AG09309 (cell line): ENCODE data around the gene VAMP4.

ENCODE experiments used
- DNase-seq: peaks from one replicate; pipeline ENCODE4 v3.0.0-alpha.2; 2010; ENCODE audit warnings: low read depth
- H3K4me3 ChIP-seq: 2 replicates; pipeline ENCODE4 v1.5.1; 2011; ENCODE audit warnings: mild to moderate bottlenecking, low read depth, low read length, moderate library complexity; ENCODE audit not compliant: control insufficient read depth
- TF ChIP-seq, protein P1 (sequence below): IDR thresholded peaks from 2 replicates; pipeline ENCODE4 v1.5.1; 2011; ENCODE audit warnings: mild to moderate bottlenecking, low read depth, low read length, inconsistent platforms; ENCODE audit not compliant: insufficient read depth, control insufficient read depth; ENCODE audit errors: missing control alignments

The VAMP4 gene

DNA sequence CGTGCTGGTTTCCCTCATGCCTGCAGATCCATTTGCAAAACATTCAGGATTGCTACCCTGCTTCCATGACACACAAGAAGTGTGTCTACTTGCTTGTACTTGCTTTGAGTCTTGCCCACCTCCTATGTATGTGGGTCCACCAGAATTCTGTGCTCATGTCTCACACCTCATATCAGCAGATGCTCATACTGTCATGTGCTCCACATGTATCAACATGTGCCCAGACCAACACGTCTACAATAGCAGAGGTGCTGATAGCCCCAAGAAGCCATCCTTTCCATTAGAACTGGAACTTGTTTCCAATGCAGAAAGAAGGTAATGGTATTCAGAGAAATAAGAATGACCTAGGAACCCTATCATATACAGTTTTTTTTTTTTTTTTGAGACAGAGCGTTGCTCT lies 61.5 kb downstream of the VAMP4 start:
- no peak overlapping the region for H3K4me3 ChIP-seq
- TF ChIP-seq, protein P1, sequence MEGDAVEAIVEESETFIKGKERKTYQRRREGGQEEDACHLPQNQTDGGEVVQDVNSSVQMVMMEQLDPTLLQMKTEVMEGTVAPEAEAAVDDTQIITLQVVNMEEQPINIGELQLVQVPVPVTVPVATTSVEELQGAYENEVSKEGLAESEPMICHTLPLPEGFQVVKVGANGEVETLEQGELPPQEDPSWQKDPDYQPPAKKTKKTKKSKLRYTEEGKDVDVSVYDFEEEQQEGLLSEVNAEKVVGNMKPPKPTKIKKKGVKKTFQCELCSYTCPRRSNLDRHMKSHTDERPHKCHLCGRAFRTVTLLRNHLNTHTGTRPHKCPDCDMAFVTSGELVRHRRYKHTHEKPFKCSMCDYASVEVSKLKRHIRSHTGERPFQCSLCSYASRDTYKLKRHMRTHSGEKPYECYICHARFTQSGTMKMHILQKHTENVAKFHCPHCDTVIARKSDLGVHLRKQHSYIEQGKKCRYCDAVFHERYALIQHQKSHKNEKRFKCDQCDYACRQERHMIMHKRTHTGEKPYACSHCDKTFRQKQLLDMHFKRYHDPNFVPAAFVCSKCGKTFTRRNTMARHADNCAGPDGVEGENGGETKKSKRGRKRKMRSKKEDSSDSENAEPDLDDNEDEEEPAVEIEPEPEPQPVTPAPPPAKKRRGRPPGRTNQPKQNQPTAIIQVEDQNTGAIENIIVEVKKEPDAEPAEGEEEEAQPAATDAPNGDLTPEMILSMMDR, result no peak
- DNase-seq, result no peak

DNA sequence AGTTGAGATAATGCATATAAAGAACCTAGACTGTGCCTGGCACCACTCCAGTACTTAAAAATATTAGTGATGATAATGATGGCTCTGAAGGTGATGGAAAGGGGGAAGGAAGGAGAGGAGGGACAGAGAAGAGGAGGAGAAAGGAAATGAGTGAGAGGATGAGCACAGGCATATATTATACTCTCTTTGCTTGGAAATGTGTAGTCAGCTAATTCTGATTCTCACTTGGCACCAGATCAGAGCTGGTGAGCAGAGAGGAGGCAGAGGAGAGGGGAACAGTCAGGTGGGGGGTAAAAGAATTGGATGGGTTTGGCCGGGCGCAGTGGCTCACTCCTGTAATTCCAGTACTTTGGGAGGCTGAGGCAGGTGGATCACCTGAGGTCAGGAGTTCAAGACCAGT lies 65.0 kb downstream of the VAMP4 start:
- TF ChIP-seq, protein P1, result no peak
- no peak overlapping the region for H3K4me3 ChIP-seq
- no peak for DNase-seq

DNA sequence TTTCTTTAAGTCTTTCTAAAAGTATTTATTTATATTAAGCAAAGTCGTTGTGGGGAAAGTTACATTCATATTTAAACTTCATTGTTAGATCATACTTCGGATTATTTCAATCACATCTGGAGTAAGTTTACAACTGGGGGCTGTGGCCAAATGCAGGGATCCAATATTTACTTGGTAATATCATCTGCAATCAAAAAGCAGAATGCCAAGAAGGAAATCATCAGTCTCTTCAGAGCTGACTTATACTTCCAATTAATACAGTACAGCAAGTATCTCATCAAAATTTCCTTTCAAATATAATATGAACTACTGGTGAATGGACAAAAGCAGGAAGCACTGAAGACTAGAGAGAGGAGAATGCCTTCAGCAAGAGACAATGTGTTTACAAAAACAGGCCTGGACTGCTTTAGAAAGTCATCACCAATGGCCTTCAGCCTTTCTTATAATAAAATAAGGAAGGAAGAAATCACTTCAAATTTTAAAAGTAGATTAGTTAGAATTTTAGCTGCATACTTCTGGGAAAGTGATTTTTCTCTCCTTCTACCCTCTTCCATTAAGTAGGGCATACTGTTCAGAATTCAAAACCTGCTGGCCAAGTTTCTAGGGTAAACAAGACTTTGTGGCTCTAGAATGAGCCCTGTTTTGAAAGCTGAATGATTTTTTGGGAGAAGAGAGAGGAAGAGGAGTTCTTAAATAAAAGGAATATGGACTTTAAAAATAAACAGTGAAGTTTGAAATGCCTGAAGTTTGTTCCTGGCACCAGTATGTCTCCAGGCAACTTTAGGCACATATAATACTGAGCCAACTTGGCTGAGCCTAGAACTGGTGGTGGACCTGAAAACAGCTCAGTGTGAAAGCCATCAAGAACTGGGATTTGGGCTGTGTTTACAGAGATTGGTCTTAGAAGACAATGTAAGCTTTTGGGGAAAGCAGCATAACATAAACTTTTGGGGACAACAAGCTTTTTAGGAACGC lies 67.1 kb downstream of the VAMP4 start:
- TF ChIP-seq, protein P1, result no peak
- H3K4me3 ChIP-seq, result no peak overlapping the region
- DNase-seq, result no peak

DNA sequence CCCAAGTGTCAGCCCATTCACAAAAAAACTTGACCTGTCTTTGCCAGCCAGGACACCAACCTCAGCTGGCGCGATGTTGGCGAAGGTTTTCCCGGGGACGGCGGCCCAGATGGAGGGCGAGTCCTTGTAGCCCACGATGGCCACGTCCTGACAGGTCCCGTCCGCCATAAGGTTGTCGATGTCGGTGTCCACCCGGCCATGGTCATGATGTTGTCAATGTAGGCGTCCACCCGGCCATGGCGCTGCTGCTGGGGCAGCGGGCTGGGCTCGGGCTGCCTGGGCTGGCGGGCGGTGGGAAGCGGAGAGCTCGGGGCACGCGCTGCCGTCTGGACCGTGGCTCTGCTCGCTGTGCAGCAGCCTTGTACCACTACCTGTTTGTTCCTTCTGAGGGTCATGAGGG lies 71.1 kb downstream of the VAMP4 start:
- DNase-seq, result no peak
- TF ChIP-seq, protein P1, result no peak
- no peak overlapping the region for H3K4me3 ChIP-seq

DNA sequence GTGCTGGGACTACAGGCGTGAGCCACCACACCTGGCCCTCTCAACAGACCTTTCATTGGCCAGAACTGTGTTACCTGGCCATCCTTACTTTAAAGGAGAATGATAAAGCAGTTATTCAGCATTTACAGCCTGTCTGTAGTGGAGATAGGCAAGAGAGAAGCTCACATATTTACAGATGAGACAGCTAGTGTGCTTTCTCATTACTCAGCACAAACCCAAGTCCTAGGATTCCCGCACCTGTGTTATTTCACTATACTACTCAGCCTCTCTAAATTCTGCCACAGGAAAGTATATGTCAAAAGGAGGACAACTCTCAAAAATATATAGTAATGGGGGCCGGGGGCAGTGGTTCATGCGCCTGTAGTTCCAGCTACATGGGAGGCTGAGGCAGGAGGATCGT lies 73.5 kb downstream of the VAMP4 start:
- no peak overlapping the region for H3K4me3 ChIP-seq
- DNase-seq, result no peak
- TF ChIP-seq, protein P1, result no peak

DNA sequence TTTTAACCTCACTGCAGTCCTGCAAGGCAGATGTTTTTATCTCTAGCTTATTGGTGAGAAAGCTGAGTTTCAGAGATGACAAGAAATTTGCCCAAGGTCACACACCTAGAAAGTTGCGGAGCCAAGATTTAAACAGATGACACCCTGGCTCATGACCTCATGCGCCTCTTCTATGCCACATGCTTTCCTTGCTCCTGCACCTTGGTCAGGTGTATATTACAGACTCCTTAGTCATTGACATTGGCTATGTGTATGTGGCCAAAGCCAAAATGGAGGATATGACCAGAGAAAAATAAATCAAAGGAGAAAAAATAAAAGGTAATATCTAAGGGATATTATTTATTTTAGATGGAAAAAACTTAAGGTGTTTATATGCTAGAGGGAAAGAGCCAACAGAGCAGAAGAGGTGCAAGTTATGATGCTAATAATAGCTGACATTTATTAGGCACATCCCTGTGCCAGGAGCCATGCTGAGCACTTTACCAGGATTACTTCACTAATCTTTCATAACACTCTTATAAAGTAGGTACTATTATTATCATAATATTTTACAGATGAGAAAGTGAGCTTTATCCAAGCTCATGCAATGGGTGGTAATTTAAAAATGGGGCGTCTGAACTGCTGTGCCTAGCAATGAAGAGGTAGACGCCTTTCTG lies 75.6 kb downstream of the VAMP4 start:
- no peak for DNase-seq
- TF ChIP-seq, protein P1, result no peak
- H3K4me3 ChIP-seq, result no peak overlapping the region
